Ectodermal cell (in vitro differentiated cells): Measurements from ENCODE around the gene PRIMPOL.

Experiments
- H3K27ac ChIP-seq: 2 replicates; pipeline ENCODE4 v1.7.0; 2013; ENCODE audit warnings: mild to moderate bottlenecking, low read depth, low read length; ENCODE audit not compliant: insufficient read depth, poor library complexity, severe bottlenecking
- H3K27me3 ChIP-seq: 2 replicates; pipeline ENCODE4 v1.7.0; 2013; ENCODE audit warnings: mild to moderate bottlenecking, low read length; ENCODE audit not compliant: insufficient read depth, control insufficient read depth, poor library complexity, severe bottlenecking
- H3K36me3 ChIP-seq: one replicate; pipeline ENCODE4 v1.7.0; 2013; ENCODE audit warnings: low read length; ENCODE audit not compliant: control insufficient read depth, insufficient read depth
- H3K4me1 ChIP-seq: one replicate; pipeline ENCODE4 v1.7.0; 2013; ENCODE audit warnings: low read length; ENCODE audit not compliant: control insufficient read depth, insufficient read depth
- H3K4me3 ChIP-seq: 2 replicates; pipeline ENCODE4 v1.7.0; 2013; ENCODE audit warnings: low read depth, low read length, control low read depth; ENCODE audit not compliant: insufficient read depth
- H3K9me3 ChIP-seq: 2 replicates; pipeline ENCODE4 v1.7.0; 2013; ENCODE audit warnings: mild to moderate bottlenecking, low read length, moderate library complexity; ENCODE audit not compliant: control insufficient read depth
- WGBS, 2 experiments: methylation state at CpG; one replicate each; pipeline ENCODE4 v1.1.7; 2013; ENCODE audit warnings: missing lambda C conversion rate in 2 of 2; 5-methylcytosine and 5-hydroxymethylcytosine counted together

PRIMPOL gene

GRCh38 chr4:184636897-184637296 lies 12.6 kb upstream of the PRIMPOL start:
- H3K36me3 ChIP-seq: no peaks in the 10 kb centered on the region
- H3K4me1 ChIP-seq: no peaks in the 10 kb centered on the region
- no peaks in the 10 kb centered on the region for H3K27me3 ChIP-seq
- H3K4me3 ChIP-seq: no peak overlapping the region
- no peak overlapping the region for H3K27ac ChIP-seq
- H3K9me3 ChIP-seq: no peaks in the 10 kb centered on the region
- WGBS, 2 experiments: 71 to 73% methylated on average over 4 of the region's 4 CpGs

- 87 to 100% methylated on average over 2 to 3 of the region's 3 CpGs for WGBS, 2 experiments
- Histone ChIP-seq H3K27ac (no peak overlapping the region), H3K4me1 (peaks cover 6% of the 10 kb centered on the region), H3K4me3 (no peak overlapping the region), H3K36me3 (no peaks in the 10 kb centered on the region), H3K9me3 (no peaks in the 10 kb centered on the region), H3K27me3 (no peaks in the 10 kb centered on the region)
Observed at GRCh38 chr4:184641022-184641421, 8.5 kb upstream of the PRIMPOL start.

GRCh38 chr4:184641451-184641850 lies 8.1 kb upstream of the PRIMPOL start:
- H3K9me3 ChIP-seq: no peaks in the 10 kb centered on the region
- H3K4me1 ChIP-seq: peaks cover 6% of the 10 kb centered on the region
- H3K36me3 ChIP-seq: no peaks in the 10 kb centered on the region
- no peak overlapping the region for H3K4me3 ChIP-seq
- 95 to 96% methylated on average over 5 of the region's 5 CpGs for WGBS, 2 experiments
- H3K27me3 ChIP-seq: no peaks in the 10 kb centered on the region
- no peak overlapping the region for H3K27ac ChIP-seq

GRCh38 chr4:184643731-184644130 lies 5.8 kb upstream of the PRIMPOL start:
- 67 to 75% methylated on average over 1 of the region's 1 CpG for WGBS, 2 experiments
- Histone ChIP-seq H3K27ac (no peak overlapping the region), H3K4me3 (no peak overlapping the region), H3K27me3 (no peaks in the 10 kb centered on the region), H3K9me3 (no peaks in the 10 kb centered on the region), H3K4me1 (peaks cover 17% of the 10 kb centered on the region), H3K36me3 (no peaks in the 10 kb centered on the region)

- no peaks in the 10 kb centered on the region for H3K36me3 ChIP-seq
- H3K27ac ChIP-seq: no peak overlapping the region
- H3K9me3 ChIP-seq: no peaks in the 10 kb centered on the region
- H3K27me3 ChIP-seq: no peaks in the 10 kb centered on the region
- H3K4me3 ChIP-seq: no peak overlapping the region
- peaks cover 17% of the 10 kb centered on the region for H3K4me1 ChIP-seq
- 62 to 66% methylated on average over 6 to 7 of the region's 9 CpGs for WGBS, 2 experiments
Observed at GRCh38 chr4:184644553-184645307, 4.8 kb upstream of the PRIMPOL start.

GRCh38 chr4:184645904-184646610 lies 3.5 kb upstream of the PRIMPOL start:
- Histone ChIP-seq H3K27me3 (no peaks in the 10 kb centered on the region), H3K27ac (no peak overlapping the region), H3K9me3 (no peaks in the 10 kb centered on the region), H3K4me3 (no peak overlapping the region), H3K36me3 (no peaks in the 10 kb centered on the region), H3K4me1 (peaks cover 17% of the 10 kb centered on the region)
- whole genome bisulfite sequencing, 2 experiments: 85 to 94% methylated on average over 6 of the region's 6 CpGs

- Histone ChIP-seq H3K36me3 (no peaks in the 10 kb centered on the region), H3K4me3 (peak overlapping the region; percentile 83), H3K27me3 (no peaks in the 10 kb centered on the region), H3K9me3 (no peaks in the 10 kb centered on the region), H3K27ac (no peak overlapping the region), H3K4me1 (peaks cover 17% of the 10 kb centered on the region)
- 64 to 81% methylated on average over 5 to 7 of the region's 7 CpGs for WGBS, 2 experiments
Observed at GRCh38 chr4:184647266-184648053, 2.1 kb upstream of the PRIMPOL start.

- peak overlapping the region; percentile 83 for H3K4me3 ChIP-seq
- 9% methylated on average over 6 of the region's 6 CpGs for WGBS, 2 experiments
- H3K4me1 ChIP-seq: peaks cover 17% of the 10 kb centered on the region
- H3K36me3 ChIP-seq: no peaks in the 10 kb centered on the region
- H3K9me3 ChIP-seq: no peaks in the 10 kb centered on the region
- H3K27ac ChIP-seq: no peak overlapping the region
- H3K27me3 ChIP-seq: no peaks in the 10 kb centered on the region
Observed at GRCh38 chr4:184648054-184648312, 1.6 kb upstream of the PRIMPOL start.

GRCh38 chr4:184648313-184649025 lies 1.1 kb upstream of the PRIMPOL start:
- H3K27ac ChIP-seq: peak overlapping the region; percentile 81
- peak overlapping the region; percentile 83 for H3K4me3 ChIP-seq
- H3K27me3 ChIP-seq: no peaks in the 10 kb centered on the region
- peaks cover 17% of the 10 kb centered on the region for H3K4me1 ChIP-seq
- WGBS, 2 experiments: 0 to 1% methylated on average over 52 of the region's 52 CpGs
- no peaks in the 10 kb centered on the region for H3K9me3 ChIP-seq
- no peaks in the 10 kb centered on the region for H3K36me3 ChIP-seq
